Stimulated activated CD4-positive, alpha-beta T cell treated with anti-CD3 and anti-CD28 coated beads, Interleukin-4, amount 100 ng/mL, for 48 hours (primary cell): ENCODE results near the gene ALK.

Experiments
- DNase-seq, 2 donors: peaks; one replicate each; pipeline ENCODE4 v3.0.0-alpha.2; 2020; ENCODE audit warnings: low read depth in 2 of 2

Gene ALK

GRCh38 chr2:29492701-29493100 lies 428.7 kb downstream of the ALK start:
- no peak for DNase-seq

- no peak for DNase-seq
Observed at GRCh38 chr2:29490045-29490444, 431.3 kb downstream of the ALK start.

- DNase-seq, result no peak
Observed at GRCh38 chr2:29489568-29489967, 431.8 kb downstream of the ALK start.

GRCh38 chr2:29487967-29488555 lies 433.3 kb downstream of the ALK start:
- DNase-seq, result no peak

GRCh38 chr2:29485631-29486030 lies 435.8 kb downstream of the ALK start:
- no peak for DNase-seq

- no peak for DNase-seq
Observed at GRCh38 chr2:29485117-29485516, 436.3 kb downstream of the ALK start.

- DNase-seq, result no peak
Observed at GRCh38 chr2:29482867-29483266, 438.5 kb downstream of the ALK start.

- DNase-seq, result no peak
Observed at GRCh38 chr2:29482348-29482747, 439.0 kb downstream of the ALK start.

- no peak for DNase-seq
Observed at GRCh38 chr2:29481313-29481712, 440.1 kb downstream of the ALK start.

GRCh38 chr2:29480426-29480825 lies 441.0 kb downstream of the ALK start:
- DNase-seq, result no peak

GRCh38 chr2:29479401-29479800 lies 442.0 kb downstream of the ALK start:
- DNase-seq, result no peak

GRCh38 chr2:29478641-29479040 lies 442.7 kb downstream of the ALK start:
- DNase-seq, result no peak

- DNase-seq, result no peak
Observed at GRCh38 chr2:29477186-29477585, 444.2 kb downstream of the ALK start.

GRCh38 chr2:29475499-29475898 lies 445.9 kb downstream of the ALK start:
- DNase-seq, result no peak

GRCh38 chr2:29469961-29470360 lies 451.4 kb downstream of the ALK start:
- no peak for DNase-seq

GRCh38 chr2:29469516-29469915 lies 451.9 kb downstream of the ALK start:
- no peak for DNase-seq

GRCh38 chr2:29463181-29463900 lies 458.0 kb downstream of the ALK start:
- no peak for DNase-seq

- no peak for DNase-seq
Observed at GRCh38 chr2:29462293-29462692, 459.1 kb downstream of the ALK start.

GRCh38 chr2:29460190-29460589 lies 461.2 kb downstream of the ALK start:
- no peak for DNase-seq

GRCh38 chr2:29459445-29460179 lies 461.8 kb downstream of the ALK start:
- DNase-seq, result no peak

GRCh38 chr2:29456429-29456828 lies 465.0 kb downstream of the ALK start:
- no peak for DNase-seq

GRCh38 chr2:29455200-29455860 lies 466.1 kb downstream of the ALK start:
- no peak for DNase-seq

GRCh38 chr2:29452036-29452435 lies 469.4 kb downstream of the ALK start:
- DNase-seq, result no peak
